Activated T-helper 2 cell treated with anti-CD3 and anti-CD28 coated beads, Interferon-gamma antibody, Interleukin-2, Interleukin-4, amounts not matched to agents 10 μg/mL and 5 μg/mL and 100 μg/mL, durations not matched to agents 14 hours and 24 hours and 36 hours (primary cell): Measurements from ENCODE around the gene ARSJ. TPM values are rescaled to one million over a fixed set of nuclear protein-coding genes. Genes with fewer than 3 reads are reported as not detected.

Source experiments
- DNase-seq: peaks from one replicate; pipeline ENCODE4 v3.0.0; 2021; ENCODE audit warnings: low spot score
- H3K27ac Mint-ChIP-seq: one replicate; pipeline ENCODE4 v1.8.0; 2021; ENCODE audit warnings: mixed read lengths
- H3K27me3 Mint-ChIP-seq: one replicate; pipeline ENCODE4 v1.8.0; 2021; ENCODE audit warnings: low read depth, mixed read lengths
- H3K36me3 Mint-ChIP-seq: one replicate; pipeline ENCODE4 v1.8.0; 2021; ENCODE audit warnings: low read depth, mixed read lengths
- H3K4me1 Mint-ChIP-seq: one replicate; pipeline ENCODE4 v1.8.0; 2021; ENCODE audit warnings: low read depth, mixed read lengths
- H3K4me3 Mint-ChIP-seq: one replicate; pipeline ENCODE4 v1.8.0; 2021; ENCODE audit warnings: low read depth, mild to moderate bottlenecking, moderate library complexity, mixed read lengths
- H3K9me3 Mint-ChIP-seq: one replicate; pipeline ENCODE4 v1.8.0; 2021; ENCODE audit warnings: mixed read lengths
- intact Hi-C: fragments of 100-400 bp; cut with micrococcal nuclease; formaldehyde crosslinking; loops from one replicate; pipeline ENCODE4 v1.15.1; 2023
- total RNA-seq: library from RNA; stranded (reverse); gene quantifications from 2 replicates; pipeline ENCODE4 v1.2.3, GENCODE V29; 2022

ARSJ gene
- total RNA-seq, 1 donor from 2014 or later = not detected

DNA sequence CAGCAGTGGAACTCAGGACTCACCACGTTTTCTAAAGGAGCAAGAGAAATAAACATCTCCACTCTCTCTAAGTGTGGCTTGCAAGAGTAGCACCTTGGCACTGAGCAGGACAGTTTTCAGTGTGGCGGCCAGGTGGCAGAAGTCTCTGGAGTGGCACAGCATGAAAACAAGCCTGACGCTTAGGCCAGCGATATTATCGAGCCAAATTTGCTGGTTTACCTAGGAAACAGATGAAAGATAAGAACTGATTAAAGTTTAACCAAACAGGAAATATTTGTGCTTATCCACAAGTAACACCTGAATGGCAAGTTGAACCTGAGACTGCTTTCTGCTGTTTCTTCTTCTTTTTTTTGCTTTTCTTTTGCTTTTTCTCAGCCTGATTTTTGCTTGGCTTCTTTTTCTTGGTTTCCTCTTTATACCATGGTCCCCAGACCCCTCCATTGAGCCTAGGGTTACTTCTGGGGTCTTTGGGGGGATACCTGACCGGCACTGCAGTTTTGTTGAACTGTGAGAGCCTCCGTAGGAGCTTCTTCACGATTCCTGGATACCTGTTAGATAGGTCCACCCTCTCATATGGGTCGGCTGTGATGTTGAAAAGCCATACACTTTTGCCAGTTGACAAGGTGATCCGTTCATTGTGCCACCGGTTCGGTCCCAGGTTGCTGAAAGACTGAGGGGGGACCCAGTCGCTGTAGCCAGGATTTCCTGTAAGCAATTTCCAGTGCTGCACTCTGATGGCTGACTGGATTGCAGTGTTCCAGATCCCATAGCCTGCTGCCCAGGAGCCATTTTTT is 77.3 kb downstream of the ARSJ start:
- H3K4me1 Mint-ChIP-seq = peaks cover 43% of the 10 kb centered on the region
- peak; percentile 51 for DNase-seq
- intact Hi-C loops = loop anchor here (5.0 kb wide), 2 partner anchors 355 to 510 kb away; no protein-coding TSS in a partner anchor
- H3K27ac Mint-ChIP-seq = peak overlapping the region; percentile 42
- no peaks in the 10 kb centered on the region for H3K36me3 Mint-ChIP-seq
- H3K4me3 Mint-ChIP-seq = peak overlapping the region; percentile 30
- no peaks in the 10 kb centered on the region for H3K9me3 Mint-ChIP-seq
- H3K27me3 Mint-ChIP-seq = no peaks in the 10 kb centered on the region

GRCh38 chr4:113899271-113900070 is 80.0 kb downstream of the ARSJ start:
- no peaks in the 10 kb centered on the region for H3K27me3 Mint-ChIP-seq
- H3K36me3 Mint-ChIP-seq = no peaks in the 10 kb centered on the region
- H3K27ac Mint-ChIP-seq = peak overlapping the region; percentile 50
- no peak for DNase-seq
- no peaks in the 10 kb centered on the region for H3K9me3 Mint-ChIP-seq
- no peak overlapping the region for H3K4me3 Mint-ChIP-seq
- H3K4me1 Mint-ChIP-seq = peaks cover 36% of the 10 kb centered on the region
- intact Hi-C loops = loop anchor here (2.0 to 5.0 kb wide), 3 partner anchors 137 to 507 kb away; no protein-coding TSS in a partner anchor

DNA sequence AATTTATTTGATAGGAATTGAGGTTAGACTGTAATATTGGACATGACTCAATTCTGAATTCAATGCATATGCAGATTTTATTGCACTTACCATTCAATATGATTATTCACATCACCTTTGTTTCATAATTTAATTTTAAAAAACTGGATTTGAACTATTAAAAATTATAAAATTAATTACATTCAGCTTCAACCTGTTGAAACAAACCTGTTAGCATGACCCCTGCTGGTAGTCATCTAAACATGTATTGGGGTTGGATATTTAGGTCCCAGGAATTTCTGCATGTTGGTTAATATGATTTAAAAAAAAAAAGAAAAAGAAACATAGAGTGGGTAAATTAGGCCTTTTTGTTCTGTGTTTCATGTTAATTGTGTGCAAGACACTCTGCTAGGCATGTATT is 85.9 kb downstream of the ARSJ start:
- Mint-ChIP-seq H3K4me1 (no peaks in the 10 kb centered on the region), H3K27me3 (no peaks in the 10 kb centered on the region), H3K36me3 (no peaks in the 10 kb centered on the region), H3K27ac (no peak overlapping the region), H3K4me3 (no peak overlapping the region), H3K9me3 (peaks cover 7% of the 10 kb centered on the region)
- DNase-seq = no peak
- intact Hi-C loops = no loop called here

GRCh38 chr4:113888006-113888405 is 91.4 kb downstream of the ARSJ start:
- Mint-ChIP-seq H3K27ac (no peak overlapping the region), H3K36me3 (no peaks in the 10 kb centered on the region)
- intact Hi-C loops = no loop called here

GRCh38 chr4:113885291-113885690 is 94.2 kb downstream of the ARSJ start:
- intact Hi-C loops = no loop called here
- peaks cover 7% of the 10 kb centered on the region for H3K9me3 Mint-ChIP-seq
- no peak overlapping the region for H3K4me3 Mint-ChIP-seq
- H3K4me1 Mint-ChIP-seq = peaks cover 3% of the 10 kb centered on the region
- no peak for DNase-seq
- H3K27me3 Mint-ChIP-seq = peaks cover 2% of the 10 kb centered on the region
- H3K27ac Mint-ChIP-seq = no peak overlapping the region
- H3K36me3 Mint-ChIP-seq = no peaks in the 10 kb centered on the region

More at GRCh38 chr4:113888006-113888405, 91.4 kb downstream of the ARSJ start:
- no peak overlapping the region for H3K4me3 Mint-ChIP-seq
- H3K9me3 Mint-ChIP-seq = peaks cover 7% of the 10 kb centered on the region
- H3K27me3 Mint-ChIP-seq = peaks cover 2% of the 10 kb centered on the region
- no peak for DNase-seq
- H3K4me1 Mint-ChIP-seq = no peaks in the 10 kb centered on the region

DNA sequence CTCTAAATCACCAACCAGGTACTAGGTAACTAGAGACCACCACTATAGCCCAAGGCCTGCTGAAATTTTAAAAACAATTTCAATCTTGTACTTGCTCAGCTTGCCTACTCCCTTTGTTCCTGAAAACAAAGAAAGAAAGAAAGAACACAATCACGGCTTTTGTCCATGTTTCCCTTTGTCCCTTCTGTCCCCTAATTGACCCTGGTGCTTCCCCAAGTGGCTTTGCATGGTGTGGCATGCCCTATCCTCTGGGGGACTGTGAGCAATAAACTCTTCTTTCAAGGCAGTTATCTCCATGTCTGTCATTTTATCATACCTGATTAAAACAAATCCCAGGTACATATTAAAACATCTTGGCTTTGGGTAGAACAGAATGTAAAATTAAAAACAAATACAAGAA is 94.8 kb downstream of the ARSJ start:
- peaks cover 3% of the 10 kb centered on the region for H3K4me1 Mint-ChIP-seq
- no peak overlapping the region for H3K4me3 Mint-ChIP-seq
- H3K27ac Mint-ChIP-seq = no peak overlapping the region
- intact Hi-C loops = no loop called here
- H3K27me3 Mint-ChIP-seq = peaks cover 2% of the 10 kb centered on the region
- H3K36me3 Mint-ChIP-seq = no peaks in the 10 kb centered on the region
- no peak for DNase-seq
- H3K9me3 Mint-ChIP-seq = peaks cover under 1% of the 10 kb centered on the region

DNA sequence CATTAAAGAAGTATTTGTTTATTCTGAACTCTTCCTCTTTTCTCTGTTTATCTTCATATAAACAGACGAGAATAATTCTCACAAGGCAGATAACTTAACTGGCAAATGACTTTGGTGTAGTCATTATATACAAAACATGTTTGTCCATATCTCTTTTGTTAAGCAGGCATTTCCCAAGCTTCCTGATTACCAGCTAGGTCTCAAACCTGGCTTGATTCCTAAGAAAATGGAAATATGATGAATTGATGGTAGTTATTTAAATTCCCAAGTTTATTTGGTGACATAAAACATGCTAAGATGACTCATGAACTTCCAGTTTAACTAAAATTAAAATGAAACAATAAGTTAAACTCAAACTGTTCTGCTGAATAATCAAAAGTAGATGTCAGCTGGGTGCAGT is 96.8 kb downstream of the ARSJ start:
- Mint-ChIP-seq H3K36me3 (no peaks in the 10 kb centered on the region), H3K4me1 (peaks cover 3% of the 10 kb centered on the region), H3K27me3 (no peaks in the 10 kb centered on the region), H3K27ac (no peak overlapping the region), H3K4me3 (no peak overlapping the region), H3K9me3 (no peaks in the 10 kb centered on the region)
- no peak for DNase-seq
- intact Hi-C loops = no loop called here

DNA sequence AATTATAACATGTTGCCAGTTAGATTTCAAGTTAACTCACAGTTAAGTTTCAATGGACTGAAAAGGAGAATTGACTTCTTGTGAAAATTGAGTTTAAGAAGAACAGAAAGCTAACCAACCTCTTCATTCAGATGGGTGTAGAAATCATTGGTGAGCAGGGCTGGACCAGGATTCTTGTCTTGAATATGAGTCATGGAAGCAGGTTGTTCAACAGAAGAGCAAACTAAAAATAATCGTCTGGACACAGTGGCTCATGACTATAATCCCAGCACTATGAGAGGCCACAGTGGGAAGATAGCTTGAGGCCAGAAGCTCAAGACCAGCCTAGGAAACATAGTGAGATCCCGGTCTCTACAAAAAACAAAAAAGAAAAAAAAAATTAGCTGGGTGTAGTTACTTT is 98.2 kb downstream of the ARSJ start:
- Mint-ChIP-seq H3K36me3 (no peaks in the 10 kb centered on the region), H3K27ac (no peak overlapping the region), H3K4me1 (peaks cover 3% of the 10 kb centered on the region), H3K27me3 (no peaks in the 10 kb centered on the region), H3K4me3 (no peak overlapping the region), H3K9me3 (no peaks in the 10 kb centered on the region)
- intact Hi-C loops = no loop called here
- no peak for DNase-seq

- Mint-ChIP-seq H3K27ac (no peak overlapping the region), H3K27me3 (no peaks in the 10 kb centered on the region), H3K9me3 (no peaks in the 10 kb centered on the region), H3K36me3 (no peaks in the 10 kb centered on the region), H3K4me3 (no peak overlapping the region), H3K4me1 (peaks cover 3% of the 10 kb centered on the region)
- no peak for DNase-seq
- intact Hi-C loops = no loop called here
These were observed 99.0 kb downstream of the ARSJ start for GRCh38 chr4:113880240-113881028.

GRCh38 chr4:113878668-113879067 is 100.8 kb downstream of the ARSJ start:
- H3K4me3 Mint-ChIP-seq = no peak overlapping the region
- peaks cover 3% of the 10 kb centered on the region for H3K4me1 Mint-ChIP-seq
- H3K27ac Mint-ChIP-seq = no peak overlapping the region
- intact Hi-C loops = no loop called here
- no peaks in the 10 kb centered on the region for H3K36me3 Mint-ChIP-seq
- no peaks in the 10 kb centered on the region for H3K9me3 Mint-ChIP-seq
- no peak for DNase-seq
- H3K27me3 Mint-ChIP-seq = no peaks in the 10 kb centered on the region

DNA sequence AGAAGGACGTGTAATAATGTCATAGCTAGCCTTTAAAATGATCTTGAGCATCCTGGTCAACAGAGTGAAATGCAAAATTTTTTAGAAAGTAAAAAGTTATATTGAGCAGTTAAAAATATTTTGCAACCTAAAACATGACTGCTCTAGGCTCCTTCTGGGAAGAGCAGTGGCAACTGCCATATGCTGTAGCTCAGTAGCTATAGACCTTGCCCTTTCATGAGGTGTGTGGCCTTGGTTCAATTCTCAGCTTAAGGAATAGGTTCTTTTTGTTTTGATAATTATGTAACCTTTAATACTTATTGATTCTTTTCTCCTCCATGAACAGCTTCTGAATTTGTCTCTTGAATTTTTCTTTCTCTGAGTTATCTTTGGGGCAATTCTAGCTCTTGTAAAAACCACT is 105.0 kb downstream of the ARSJ start:
- peaks cover 4% of the 10 kb centered on the region for H3K36me3 Mint-ChIP-seq
- no peak overlapping the region for H3K27ac Mint-ChIP-seq
- intact Hi-C loops = loop anchor here (5.0 kb wide), 1 partner anchor 47 kb away; no protein-coding TSS in a partner anchor
- H3K9me3 Mint-ChIP-seq = peaks cover 14% of the 10 kb centered on the region
- no peak for DNase-seq
- peaks cover 5% of the 10 kb centered on the region for H3K4me1 Mint-ChIP-seq
- H3K4me3 Mint-ChIP-seq = no peak overlapping the region
- H3K27me3 Mint-ChIP-seq = no peaks in the 10 kb centered on the region

DNA sequence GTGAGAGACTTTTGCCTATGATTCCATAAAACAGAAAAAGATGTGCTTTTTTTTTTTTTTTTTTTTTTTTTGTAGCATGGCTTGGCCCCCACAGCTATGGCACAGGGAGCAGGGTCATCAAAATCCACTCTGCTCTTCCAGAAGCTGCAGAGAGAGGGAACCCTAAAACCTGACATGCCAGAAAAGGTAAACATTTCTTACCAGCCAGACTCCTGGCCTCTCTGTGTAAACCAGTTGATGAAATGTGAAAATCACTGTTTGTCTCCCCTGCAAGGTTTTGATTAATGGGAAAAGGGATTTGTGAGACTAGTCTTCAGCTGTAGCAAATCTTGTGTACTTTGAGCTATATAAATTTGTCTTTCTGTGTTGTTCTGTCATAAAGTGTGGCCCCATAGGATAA is 105.9 kb downstream of the ARSJ start:
- intact Hi-C loops = loop anchor here (5.0 kb wide), 1 partner anchor 46 kb away; no protein-coding TSS in a partner anchor
- Mint-ChIP-seq H3K36me3 (peaks cover 4% of the 10 kb centered on the region), H3K27ac (no peak overlapping the region), H3K9me3 (peaks cover 14% of the 10 kb centered on the region), H3K27me3 (no peaks in the 10 kb centered on the region), H3K4me1 (peaks cover 5% of the 10 kb centered on the region), H3K4me3 (no peak overlapping the region)
- no peak for DNase-seq
